ENCODE data around the gene CHKB.

The CHKB gene

DNA sequence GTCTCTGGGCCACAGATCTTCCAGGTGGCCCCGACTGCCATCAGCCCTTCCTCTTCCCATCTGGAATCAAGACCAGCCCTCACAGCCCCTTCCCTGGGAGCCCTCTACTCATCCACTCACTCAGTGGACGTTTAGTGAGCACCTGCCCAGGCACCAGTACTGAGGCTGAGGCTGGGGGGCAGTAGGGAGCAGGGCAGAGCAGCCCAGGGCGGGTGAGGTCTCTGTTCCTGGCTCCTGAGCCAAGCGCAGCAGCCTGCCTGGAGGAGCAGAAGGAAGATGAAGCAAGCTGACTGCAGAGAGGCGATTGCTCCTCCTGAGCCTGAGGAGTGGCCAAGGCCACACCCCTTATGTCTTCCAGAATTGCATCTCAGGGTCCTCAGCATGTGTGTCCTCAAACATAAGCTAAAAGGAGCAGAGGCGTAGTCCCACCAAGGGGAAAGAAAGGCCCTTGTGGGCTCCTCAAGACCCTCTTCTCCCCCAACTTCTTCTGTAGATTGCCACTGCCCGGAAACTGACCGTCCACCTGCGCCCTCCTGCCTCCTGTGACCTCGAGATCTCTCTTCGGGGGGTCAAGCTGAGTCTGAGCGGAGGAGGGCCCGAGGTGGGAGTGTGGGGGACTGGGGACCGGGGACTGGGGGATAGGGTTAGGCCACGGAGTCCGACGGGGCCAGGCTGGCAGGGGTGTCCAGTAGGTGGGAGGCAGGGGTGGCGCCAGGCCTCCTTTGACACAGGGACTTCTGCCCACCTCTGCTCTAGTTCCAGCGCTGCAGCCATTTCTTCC is 23.7 kb upstream of the CHKB start:
- H3K4me1 ChIP-seq (ENCODE audit: control insufficient read depth in 2 of 2, insufficient read depth in 2 of 2, low read length in 2 of 2), result no peaks in the 10 kb centered on the region
- no peaks in the 10 kb centered on the region for H3K36me3 ChIP-seq (ENCODE audit: control insufficient read depth in 2 of 2, insufficient read depth in 2 of 2, low read length in 2 of 2)
- no peak overlapping the region for H3K4me3 ChIP-seq (ENCODE audit: low read length in 2 of 2)
- H3K27ac ChIP-seq (ENCODE audit: low read depth in 2 of 2, low read length in 2 of 2), result no peak overlapping the region
- H3K9ac ChIP-seq (ENCODE audit: low read depth in 1 of 2, low read length in 2 of 2), result no peak overlapping the region
- H3K9me3 ChIP-seq (ENCODE audit: control insufficient read depth in 2 of 2, low read length in 2 of 2), result no peaks in the 10 kb centered on the region
- H3K27me3 ChIP-seq (ENCODE audit: control insufficient read depth in 2 of 2, insufficient read depth in 2 of 2, low read length in 2 of 2), result peaks cover 12 to 19% of the 10 kb centered on the region in 2 donors

- Histone ChIP-seq H3K4me3 (ENCODE audit: low read length in 2 of 2) (no peak overlapping the region), H3K4me1 (ENCODE audit: control insufficient read depth in 2 of 2, insufficient read depth in 2 of 2, low read length in 2 of 2) (no peaks in the 10 kb centered on the region), H3K27ac (ENCODE audit: low read depth in 2 of 2, low read length in 2 of 2) (no peak overlapping the region), H3K36me3 (ENCODE audit: control insufficient read depth in 2 of 2, insufficient read depth in 2 of 2, low read length in 2 of 2) (no peaks in the 10 kb centered on the region), H3K9me3 (ENCODE audit: control insufficient read depth in 2 of 2, low read length in 2 of 2) (no peaks in the 10 kb centered on the region), H3K9ac (ENCODE audit: low read depth in 1 of 2, low read length in 2 of 2) (no peak overlapping the region), H3K27me3 (ENCODE audit: control insufficient read depth in 2 of 2, insufficient read depth in 2 of 2, low read length in 2 of 2) (peaks cover 12 to 19% of the 10 kb centered on the region in 2 donors)
Observed at GRCh38 chr22:50605613-50606074, 23.0 kb upstream of the CHKB start.

DNA sequence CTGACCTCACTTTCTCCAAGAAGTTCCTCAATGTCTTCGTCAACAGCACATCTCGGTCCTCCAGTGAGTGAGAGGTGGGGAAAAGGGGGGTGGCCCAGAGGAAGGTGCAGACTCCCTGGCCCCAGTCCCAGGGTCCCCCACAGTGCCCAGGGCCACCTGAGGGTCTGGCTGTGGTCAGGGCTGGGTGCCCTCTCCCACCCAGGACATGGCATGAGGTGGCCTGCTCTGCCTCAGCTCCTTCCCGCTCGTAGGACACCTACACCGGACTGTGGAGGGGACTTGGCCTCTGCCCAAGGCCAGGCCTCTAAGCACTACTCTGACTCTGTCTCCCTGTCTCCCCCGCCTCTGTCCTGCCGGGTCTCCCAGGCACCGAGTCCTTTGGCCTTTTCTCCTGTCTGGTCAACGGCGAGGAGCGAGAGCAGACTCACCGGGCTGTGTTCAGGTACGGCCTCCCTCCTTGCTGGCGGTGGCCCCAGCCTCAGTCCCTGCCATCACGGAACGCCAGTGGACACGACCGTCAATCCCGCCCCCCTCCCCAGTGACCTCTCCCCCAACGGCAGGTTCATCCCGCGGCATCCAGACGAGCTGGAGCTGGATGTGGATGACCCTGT is 22.5 kb upstream of the CHKB start:
- Histone ChIP-seq H3K4me1 (ENCODE audit: control insufficient read depth in 2 of 2, insufficient read depth in 2 of 2, low read length in 2 of 2) (no peaks in the 10 kb centered on the region), H3K4me3 (ENCODE audit: low read length in 2 of 2) (no peak overlapping the region), H3K9me3 (ENCODE audit: control insufficient read depth in 2 of 2, low read length in 2 of 2) (no peaks in the 10 kb centered on the region), H3K36me3 (ENCODE audit: control insufficient read depth in 2 of 2, insufficient read depth in 2 of 2, low read length in 2 of 2) (no peaks in the 10 kb centered on the region), H3K27ac (ENCODE audit: low read depth in 2 of 2, low read length in 2 of 2) (no peak overlapping the region), H3K9ac (ENCODE audit: low read depth in 1 of 2, low read length in 2 of 2) (no peak overlapping the region), H3K27me3 (ENCODE audit: control insufficient read depth in 2 of 2, insufficient read depth in 2 of 2, low read length in 2 of 2) (peaks cover 12 to 20% of the 10 kb centered on the region in 2 donors)

- no peaks in the 10 kb centered on the region for H3K4me1 ChIP-seq (ENCODE audit: control insufficient read depth in 2 of 2, insufficient read depth in 2 of 2, low read length in 2 of 2)
- no peak overlapping the region for H3K9ac ChIP-seq (ENCODE audit: low read depth in 1 of 2, low read length in 2 of 2)
- H3K27ac ChIP-seq (ENCODE audit: low read depth in 2 of 2, low read length in 2 of 2), result no peak overlapping the region
- H3K4me3 ChIP-seq (ENCODE audit: low read length in 2 of 2), result no peak overlapping the region
- peaks cover 16 to 24% of the 10 kb centered on the region in 2 donors for H3K27me3 ChIP-seq (ENCODE audit: control insufficient read depth in 2 of 2, insufficient read depth in 2 of 2, low read length in 2 of 2)
- no peaks in the 10 kb centered on the region for H3K9me3 ChIP-seq (ENCODE audit: control insufficient read depth in 2 of 2, low read length in 2 of 2)
- no peaks in the 10 kb centered on the region for H3K36me3 ChIP-seq (ENCODE audit: control insufficient read depth in 2 of 2, insufficient read depth in 2 of 2, low read length in 2 of 2)
Observed at GRCh38 chr22:50604256-50605001, 21.8 kb upstream of the CHKB start.

DNA sequence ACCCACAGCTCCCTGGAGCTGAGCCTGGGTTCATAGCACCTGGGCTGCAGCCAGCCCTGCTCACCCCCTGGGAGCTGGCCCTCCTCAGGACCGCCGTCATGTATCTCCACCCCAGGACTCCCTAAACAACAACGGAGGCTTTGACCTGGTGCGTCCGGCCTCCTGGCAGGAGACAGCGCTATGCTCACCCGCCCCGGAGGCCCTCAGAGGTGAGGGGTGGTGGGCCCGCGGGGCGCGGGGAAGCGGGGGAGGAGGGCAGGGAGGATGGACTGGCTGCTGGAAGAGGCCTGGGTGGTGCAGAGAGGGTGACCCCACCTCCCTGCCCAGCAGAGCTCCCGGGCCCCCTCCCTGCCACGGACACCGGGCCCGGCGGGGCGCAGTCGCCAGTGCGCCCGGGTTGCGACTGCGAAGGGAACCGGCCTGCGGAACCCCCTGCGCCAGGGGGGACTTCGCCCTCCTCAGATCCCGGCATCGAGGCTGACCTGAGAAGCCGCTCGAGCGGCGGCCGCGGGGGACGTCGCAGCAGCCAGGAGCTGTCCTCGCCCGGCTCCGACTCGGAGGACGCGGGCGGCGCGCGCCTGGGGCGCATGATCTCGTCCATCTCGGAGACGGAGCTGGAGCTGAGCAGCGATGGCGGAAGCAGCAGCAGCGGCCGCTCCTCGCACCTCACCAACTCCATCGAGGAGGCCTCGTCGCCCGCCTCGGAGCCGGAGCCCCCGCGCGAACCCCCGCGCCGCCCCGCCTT is 21.0 kb upstream of the CHKB start:
- Histone ChIP-seq H3K27me3 (ENCODE audit: control insufficient read depth in 2 of 2, insufficient read depth in 2 of 2, low read length in 2 of 2) (peaks cover 16 to 24% of the 10 kb centered on the region in 2 donors), H3K4me3 (ENCODE audit: low read length in 2 of 2) (no peak overlapping the region), H3K9me3 (ENCODE audit: control insufficient read depth in 2 of 2, low read length in 2 of 2) (no peaks in the 10 kb centered on the region)

DNA sequence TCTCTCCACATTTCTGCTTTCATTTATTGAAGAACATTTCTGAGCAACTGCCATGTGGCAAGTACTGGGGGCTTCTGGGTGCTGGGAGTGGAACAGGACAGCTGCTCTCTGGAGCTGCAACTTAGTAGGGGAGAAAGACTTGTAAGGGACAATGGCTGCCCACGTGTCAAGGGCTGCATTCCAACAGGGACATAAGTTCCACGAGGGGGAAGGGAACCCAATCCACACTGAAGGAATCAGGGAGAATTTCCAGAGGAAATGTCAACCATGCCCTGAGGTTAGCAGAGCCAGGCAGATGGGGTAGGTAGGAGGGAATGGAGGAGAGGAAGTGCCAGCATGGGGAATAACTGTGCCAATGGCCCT is 19.7 kb upstream of the CHKB start:
- Histone ChIP-seq H3K27ac (ENCODE audit: low read depth in 2 of 2, low read length in 2 of 2) (no peak overlapping the region), H3K9ac (ENCODE audit: low read depth in 1 of 2, low read length in 2 of 2) (no peak overlapping the region), H3K4me3 (ENCODE audit: low read length in 2 of 2) (no peak overlapping the region), H3K27me3 (ENCODE audit: control insufficient read depth in 2 of 2, insufficient read depth in 2 of 2, low read length in 2 of 2) (peaks cover 16 to 22% of the 10 kb centered on the region in 2 donors), H3K9me3 (ENCODE audit: control insufficient read depth in 2 of 2, low read length in 2 of 2) (no peaks in the 10 kb centered on the region), H3K4me1 (ENCODE audit: control insufficient read depth in 2 of 2, insufficient read depth in 2 of 2, low read length in 2 of 2) (no peaks in the 10 kb centered on the region), H3K36me3 (ENCODE audit: control insufficient read depth in 2 of 2, insufficient read depth in 2 of 2, low read length in 2 of 2) (no peaks in the 10 kb centered on the region)

More for the DNA sequence above, 21.0 kb upstream of the CHKB start:
- Histone ChIP-seq H3K36me3 (ENCODE audit: control insufficient read depth in 2 of 2, insufficient read depth in 2 of 2, low read length in 2 of 2) (no peaks in the 10 kb centered on the region), H3K4me1 (ENCODE audit: control insufficient read depth in 2 of 2, insufficient read depth in 2 of 2, low read length in 2 of 2) (no peaks in the 10 kb centered on the region), H3K9ac (ENCODE audit: low read depth in 1 of 2, low read length in 2 of 2) (no peak overlapping the region), H3K27ac (ENCODE audit: low read depth in 2 of 2, low read length in 2 of 2) (no peak overlapping the region)

GRCh38 chr22:50601669-50602337 is 19.2 kb upstream of the CHKB start:
- H3K9me3 ChIP-seq (ENCODE audit: control insufficient read depth in 2 of 2, low read length in 2 of 2), result no peaks in the 10 kb centered on the region
- H3K36me3 ChIP-seq (ENCODE audit: control insufficient read depth in 2 of 2, insufficient read depth in 2 of 2, low read length in 2 of 2), result no peaks in the 10 kb centered on the region
- H3K27me3 ChIP-seq (ENCODE audit: control insufficient read depth in 2 of 2, insufficient read depth in 2 of 2, low read length in 2 of 2), result peaks cover 16 to 22% of the 10 kb centered on the region in 2 donors
- H3K4me1 ChIP-seq (ENCODE audit: control insufficient read depth in 2 of 2, insufficient read depth in 2 of 2, low read length in 2 of 2), result no peaks in the 10 kb centered on the region
- no peak overlapping the region for H3K27ac ChIP-seq (ENCODE audit: low read depth in 2 of 2, low read length in 2 of 2)
- no peak overlapping the region for H3K4me3 ChIP-seq (ENCODE audit: low read length in 2 of 2)
- no peak overlapping the region for H3K9ac ChIP-seq (ENCODE audit: low read depth in 1 of 2, low read length in 2 of 2)

GRCh38 chr22:50600967-50601668 is 18.5 kb upstream of the CHKB start:
- H3K9me3 ChIP-seq (ENCODE audit: control insufficient read depth in 2 of 2, low read length in 2 of 2), result no peaks in the 10 kb centered on the region
- H3K9ac ChIP-seq (ENCODE audit: low read depth in 1 of 2, low read length in 2 of 2), result no peak overlapping the region
- H3K4me1 ChIP-seq (ENCODE audit: control insufficient read depth in 2 of 2, insufficient read depth in 2 of 2, low read length in 2 of 2), result no peaks in the 10 kb centered on the region
- H3K4me3 ChIP-seq (ENCODE audit: low read length in 2 of 2), result no peak overlapping the region
- no peaks in the 10 kb centered on the region for H3K36me3 ChIP-seq (ENCODE audit: control insufficient read depth in 2 of 2, insufficient read depth in 2 of 2, low read length in 2 of 2)
- no peak overlapping the region for H3K27ac ChIP-seq (ENCODE audit: low read depth in 2 of 2, low read length in 2 of 2)
- peaks cover 16 to 22% of the 10 kb centered on the region in 2 donors for H3K27me3 ChIP-seq (ENCODE audit: control insufficient read depth in 2 of 2, insufficient read depth in 2 of 2, low read length in 2 of 2)

DNA sequence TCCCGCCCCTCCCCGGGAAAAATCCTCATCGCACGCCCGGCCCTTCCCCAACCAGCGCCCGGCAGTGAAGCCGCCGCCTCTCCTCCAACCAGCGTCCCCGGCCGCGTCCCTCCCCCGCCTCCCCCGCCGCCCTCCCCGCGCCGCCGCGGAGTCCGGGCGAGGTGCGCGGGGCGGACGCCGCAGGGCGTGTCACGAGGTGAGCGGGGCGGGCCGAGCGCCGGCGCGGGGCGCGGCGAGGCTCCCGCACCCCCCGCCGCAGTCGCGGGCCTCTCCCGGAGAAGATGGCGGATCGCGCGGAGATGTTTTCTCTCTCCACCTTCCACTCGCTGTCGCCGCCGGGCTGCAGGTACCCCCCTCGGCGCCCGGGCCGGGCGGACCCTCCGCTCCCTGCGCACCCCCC is 17.9 kb upstream of the CHKB start, which contains the start of gene MAPK8IP2:
Gene MAPK8IP2 (plus strand): TSS at position 256 of the 400 bp plus-strand sequence. CDS start 26 bp downstream, at position 282.
- no peak within 1 kb of the TSS for H3K9ac ChIP-seq (ENCODE audit: low read depth in 1 of 2, low read length in 2 of 2)
- no peaks in the 10 kb centered on the region for H3K4me1 ChIP-seq (ENCODE audit: control insufficient read depth in 2 of 2, insufficient read depth in 2 of 2, low read length in 2 of 2)
- H3K27me3 ChIP-seq (ENCODE audit: control insufficient read depth in 2 of 2, insufficient read depth in 2 of 2, low read length in 2 of 2), result peaks cover 16 to 22% of the 10 kb centered on the region in 2 donors
- H3K4me3 ChIP-seq (ENCODE audit: low read length in 2 of 2), result no peak within 1 kb of the TSS
- no peaks in the 10 kb centered on the region for H3K9me3 ChIP-seq (ENCODE audit: control insufficient read depth in 2 of 2, low read length in 2 of 2)
- H3K27ac ChIP-seq (ENCODE audit: low read depth in 2 of 2, low read length in 2 of 2), result no peak within 1 kb of the TSS
- H3K36me3 ChIP-seq (ENCODE audit: control insufficient read depth in 2 of 2, insufficient read depth in 2 of 2, low read length in 2 of 2), result no peaks in the 10 kb centered on the region

Data from mucosa of rectum (tissue), 2 donors.